Measurements from ENCODE around the gene SNX25. TPM values are rescaled to one million over a fixed set of nuclear protein-coding genes. Genes with fewer than 3 reads are reported as not detected.

Gene SNX25
- polyA plus RNA-seq, 1 of the 3 experiments (the other 2 are of a cell fraction): 8.5 TPM

- ChIA-PET CTCF (no interaction called here), POLR2A (no interaction called here)
- TF ChIP-seq FOXM1 (IDR thresholded peaks at IDR 0.05; ENCODE audit: low read depth): no peak
- no peak for TF ChIP-seq JUND (IDR thresholded peaks at IDR 0.05)
- TF ChIP-seq, protein P1, sequence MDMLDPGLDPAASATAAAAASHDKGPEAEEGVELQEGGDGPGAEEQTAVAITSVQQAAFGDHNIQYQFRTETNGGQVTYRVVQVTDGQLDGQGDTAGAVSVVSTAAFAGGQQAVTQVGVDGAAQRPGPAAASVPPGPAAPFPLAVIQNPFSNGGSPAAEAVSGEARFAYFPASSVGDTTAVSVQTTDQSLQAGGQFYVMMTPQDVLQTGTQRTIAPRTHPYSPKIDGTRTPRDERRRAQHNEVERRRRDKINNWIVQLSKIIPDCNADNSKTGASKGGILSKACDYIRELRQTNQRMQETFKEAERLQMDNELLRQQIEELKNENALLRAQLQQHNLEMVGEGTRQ (IDR thresholded peaks at IDR 0.05; ENCODE audit: borderline replicate concordance, low read depth, low read length): no peak
- TF ChIP-seq FOXJ3 (CRISPR knock-in tag; IDR thresholded peaks at IDR 0.05): no peak
- TF ChIP-seq, protein P2, sequence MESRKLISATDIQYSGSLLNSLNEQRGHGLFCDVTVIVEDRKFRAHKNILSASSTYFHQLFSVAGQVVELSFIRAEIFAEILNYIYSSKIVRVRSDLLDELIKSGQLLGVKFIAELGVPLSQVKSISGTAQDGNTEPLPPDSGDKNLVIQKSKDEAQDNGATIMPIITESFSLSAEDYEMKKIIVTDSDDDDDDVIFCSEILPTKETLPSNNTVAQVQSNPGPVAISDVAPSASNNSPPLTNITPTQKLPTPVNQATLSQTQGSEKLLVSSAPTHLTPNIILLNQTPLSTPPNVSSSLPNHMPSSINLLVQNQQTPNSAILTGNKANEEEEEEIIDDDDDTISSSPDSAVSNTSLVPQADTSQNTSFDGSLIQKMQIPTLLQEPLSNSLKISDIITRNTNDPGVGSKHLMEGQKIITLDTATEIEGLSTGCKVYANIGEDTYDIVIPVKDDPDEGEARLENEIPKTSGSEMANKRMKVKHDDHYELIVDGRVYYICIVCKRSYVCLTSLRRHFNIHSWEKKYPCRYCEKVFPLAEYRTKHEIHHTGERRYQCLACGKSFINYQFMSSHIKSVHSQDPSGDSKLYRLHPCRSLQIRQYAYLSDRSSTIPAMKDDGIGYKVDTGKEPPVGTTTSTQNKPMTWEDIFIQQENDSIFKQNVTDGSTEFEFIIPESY (IDR thresholded peaks at IDR 0.05; ENCODE audit: borderline replicate concordance, low read depth): no peak
- TF ChIP-seq TEAD4 (IDR thresholded peaks at IDR 0.05; ENCODE audit: borderline replicate concordance, insufficient read depth): no peak
- TF ChIP-seq TCF12 (IDR thresholded peaks at IDR 0.05): no peak
- TF ChIP-seq RXRA (IDR thresholded peaks at IDR 0.05; ENCODE audit: borderline replicate concordance, low read depth): no peak
- TF ChIP-seq YY1 (IDR thresholded peaks at IDR 0.05; ENCODE audit: low read depth): no peak
- no peak for TF ChIP-seq TAF1 (IDR thresholded peaks at IDR 0.05; ENCODE audit: borderline replicate concordance, low read depth, low read length)
- no peak for TF ChIP-seq MAX (IDR thresholded peaks at IDR 0.05; ENCODE audit: low read depth)
- no peak for TF ChIP-seq IRF3 (IDR thresholded peaks at IDR 0.05; ENCODE audit: low read depth, low read length)
- TF ChIP-seq NFIC (IDR thresholded peaks at IDR 0.05; ENCODE audit: borderline replicate concordance): no peak
- TF ChIP-seq NRF1 (IDR thresholded peaks at IDR 0.05; ENCODE audit: low read depth, low read length): no peak
- Histone ChIP-seq H4K20me1 (ENCODE audit: insufficient read depth) (peaks cover 31% of the 10 kb centered on the region), H3F3A (replicated peaks; ENCODE audit: insufficient read depth) (peaks cover 8% of the 10 kb centered on the region), H2AFZ (ENCODE audit: low read depth) (no peak overlapping the region), H3K4me1 (ENCODE audit: control insufficient read depth in 1 of 2, insufficient read depth in 2 of 2, low read depth in 1 of 2, low read length in 1 of 2) (peaks cover 4 to 29% of the 10 kb centered on the region in 2 experiments; a peak in 3 of 4 replicates), H3K4me3 (ENCODE audit: low read depth in 2 of 2, low read length in 1 of 2) (no peak overlapping the region), H3K9ac (no peak overlapping the region), H3K9me3 (no peaks in the 10 kb centered on the region), H3K27me3 (ENCODE audit: insufficient read depth) (no peaks in the 10 kb centered on the region), H3K4me2 (no peak overlapping the region), H3K27ac (ENCODE audit: low read depth in 2 of 2, low read length in 1 of 2) (no peak overlapping the region), H3K36me3 (replicated peaks in 1 of 2; ENCODE audit: control insufficient read depth in 1 of 2, insufficient read depth in 2 of 2, low read length in 1 of 2) (no peaks in the 10 kb centered on the region), H3K79me2 (ENCODE audit: insufficient read depth) (peaks cover 100% of the 10 kb centered on the region), H3K9me2 (no peaks in the 10 kb centered on the region)
- 82% methylated on average over 2 of the region's 2 CpGs for WGBS (ENCODE audit: low lambda C conversion rate)
- no peak for DNase-seq
Measured at GRCh38 chr4:185215261-185215660, 5.9 kb downstream of the SNX25 start.

- H2AFZ ChIP-seq (ENCODE audit: low read depth): no peak overlapping the region
- H3K9me2 ChIP-seq: no peaks in the 10 kb centered on the region
- H3K9me3 ChIP-seq: no peaks in the 10 kb centered on the region
- no peak for DNase-seq
- H3K4me2 ChIP-seq: no peak overlapping the region
- no peaks in the 10 kb centered on the region for H3K27me3 ChIP-seq (ENCODE audit: insufficient read depth)
- H3K79me2 ChIP-seq (ENCODE audit: insufficient read depth): peaks cover 100% of the 10 kb centered on the region
- no peaks in the 10 kb centered on the region for H3K36me3 ChIP-seq (replicated peaks in 1 of 2; ENCODE audit: control insufficient read depth in 1 of 2, insufficient read depth in 2 of 2, low read length in 1 of 2)
- no peak overlapping the region for H3K9ac ChIP-seq
- whole genome bisulfite sequencing (ENCODE audit: low lambda C conversion rate): 92% methylated on average over 6 of the region's 6 CpGs
- peaks cover 11% of the 10 kb centered on the region for H3F3A ChIP-seq (replicated peaks; ENCODE audit: insufficient read depth)
- TF ChIP-seq TAF1 (IDR thresholded peaks at IDR 0.05; ENCODE audit: borderline replicate concordance, low read depth, low read length) (no peak), FOXJ3 (CRISPR knock-in tag; IDR thresholded peaks at IDR 0.05) (no peak), RFX5 (IDR thresholded peaks at IDR 0.05; ENCODE audit: low read length) (no peak), ELF1 (IDR thresholded peaks at IDR 0.05) (no peak), MEF2A (IDR thresholded peaks at IDR 0.05; ENCODE audit: borderline replicate concordance, low read depth) (no peak), SIN3A (IDR thresholded peaks at IDR 0.05; ENCODE audit: borderline replicate concordance, low read depth, low read length) (no peak), EP300 (IDR thresholded peaks at IDR 0.05; ENCODE audit: borderline replicate concordance in 1 of 2, low read depth in 1 of 2, low read length in 1 of 2) (no peak), MAX (IDR thresholded peaks at IDR 0.05; ENCODE audit: low read depth) (no peak), FOSL2 (IDR thresholded peaks at IDR 0.05; ENCODE audit: borderline replicate concordance, low read depth) (no peak)
- TF ChIP-seq, protein P2 (IDR thresholded peaks at IDR 0.05; ENCODE audit: borderline replicate concordance, low read depth): no peak
- POLR2A ChIA-PET: no interaction called here
- no peak overlapping the region for H3K4me3 ChIP-seq (ENCODE audit: low read depth in 2 of 2, low read length in 1 of 2)
- no peak overlapping the region for H3K27ac ChIP-seq (ENCODE audit: low read depth in 2 of 2, low read length in 1 of 2)
- CTCF ChIA-PET: no interaction called here
- peaks cover 24% of the 10 kb centered on the region for H4K20me1 ChIP-seq (ENCODE audit: insufficient read depth)
- peaks cover 0 to 37% of the 10 kb centered on the region in 2 experiments; a peak in 3 of 4 replicates for H3K4me1 ChIP-seq (ENCODE audit: control insufficient read depth in 1 of 2, insufficient read depth in 2 of 2, low read depth in 1 of 2, low read length in 1 of 2)
Measured at GRCh38 chr4:185217408-185217975, 8.1 kb downstream of the SNX25 start.
